Tibial nerve (tissue), 4 donors: Measurements from ENCODE around the gene TCEA2. TPM values are rescaled to one million over a fixed set of nuclear protein-coding genes. Genes with fewer than 3 reads are reported as not detected.

ENCODE experiments used
- DNase-seq, 2 donors: peaks; one replicate each; pipeline ENCODE4 v3.0.0-alpha.2; 2019; ENCODE audit warnings: low spot score in 2 of 2
- H3K27ac ChIP-seq, 4 donors: fragments of 200-600 bp; sonication (generic) in 3 of 4; one replicate each; pipeline ENCODE4 v1.5.1; 2017 to 2019; ENCODE audit warnings: mild to moderate bottlenecking in 1 of 4
- H3K27me3 ChIP-seq, 2 donors: fragments of 200-600 bp; sonication (generic) in 1 of 2; one replicate each; pipeline versions ENCODE4 v1.5.1 to v1.6.0; 2017 to 2019
- H3K36me3 ChIP-seq, 3 donors: fragments of 200-600 bp; sonication (generic); one replicate each; pipeline ENCODE4 v1.5.1; 2018 to 2019
- H3K4me1 ChIP-seq, 4 donors: fragments of 200-600 bp; sonication (generic) in 3 of 4; one replicate each; pipeline ENCODE4 v1.5.1; 2017 to 2019
- H3K4me3 ChIP-seq, 4 donors: fragments of 200-600 bp; sonication (generic) in 3 of 4; one replicate each; pipeline ENCODE4 v1.5.1; 2017 to 2019; ENCODE audit warnings: mild to moderate bottlenecking in 1 of 4, moderate library complexity in 1 of 4
- H3K9me3 ChIP-seq, 4 donors: fragments of 200-600 bp; sonication (generic) in 3 of 4; one replicate each; pipeline ENCODE4 v1.5.1; 2017 to 2019
- CTCF ChIP-seq, 5 experiments: fragments of 200-600 bp in 3 of 5; fragments of 450-650 bp in 2 of 5; sonication (generic) in 3 of 5; IDR thresholded peaks; one replicate each; pipeline ENCODE4 v1.5.1; 2016 to 2019; ENCODE audit warnings: antibody characterized with exemption in 5 of 5, mild to moderate bottlenecking in 3 of 5, moderate library complexity in 2 of 5
- EP300 ChIP-seq, 2 donors: sonication (generic); formaldehyde crosslinking; IDR thresholded peaks; one replicate each; pipeline ENCODE4 v1.6.1; 2017; ENCODE audit warnings: antibody characterized with exemption in 2 of 2, mild to moderate bottlenecking in 1 of 2
- POLR2A ChIP-seq, 2 donors: fragments of 450-650 bp; IDR thresholded peaks; one replicate each; pipeline ENCODE4 v1.6.1; 2017; ENCODE audit warnings: antibody characterized with exemption in 2 of 2, mild to moderate bottlenecking in 2 of 2, moderate library complexity in 2 of 2
- WGBS, 2 donors: methylation state at CpG; one replicate each; pipeline ENCODE4 v1.1.5; 2018; 5-methylcytosine and 5-hydroxymethylcytosine counted together
- total RNA-seq, 4 donors: library from RNA; depleted of rRNA; stranded (reverse); fragments of >200 nt; gene quantifications; one replicate each; pipeline ENCODE4 v1.1.0, GENCODE V29; 2016

Gene TCEA2
- total RNA-seq, 4 donors from 2014 or later: 45.6 to 62.9 (median 59.2) TPM

DNA sequence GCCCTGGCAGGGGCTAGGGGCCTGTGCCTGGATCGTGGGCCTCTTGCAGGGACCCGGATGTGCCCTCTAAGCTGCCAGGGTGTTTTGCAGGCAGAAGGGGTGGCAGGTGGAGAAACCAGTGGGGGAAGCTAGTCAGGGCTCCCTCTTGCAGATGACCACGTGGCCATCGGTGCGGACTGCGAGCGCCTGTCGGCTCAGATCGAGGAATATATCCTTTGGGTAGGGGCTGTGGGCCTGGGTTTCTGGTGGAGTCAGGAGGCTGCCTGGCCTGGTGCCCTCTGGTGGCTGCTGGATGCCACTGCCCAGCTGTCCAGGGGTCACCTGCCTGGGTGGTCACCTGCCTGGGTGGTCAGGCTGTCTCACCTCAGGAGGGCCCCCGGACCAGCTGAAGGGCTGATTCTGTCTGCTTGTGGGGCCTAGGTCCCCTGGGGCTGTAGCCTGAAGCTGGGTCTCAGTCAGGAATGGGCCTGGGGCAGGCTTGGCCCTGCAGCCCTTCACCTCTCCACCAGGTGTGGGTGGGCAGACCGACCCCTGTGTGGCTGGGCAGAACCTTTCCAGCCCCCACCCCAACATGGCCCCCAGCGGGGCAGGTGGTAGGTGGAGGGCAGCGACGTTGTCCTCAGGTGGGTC, 6.7 kb downstream of the TCEA2 start:
- Histone ChIP-seq H3K4me3 (no peak overlapping the region), H3K9me3 (no peaks in the 10 kb centered on the region), H3K27ac (no peak overlapping the region), H3K4me1 (peaks cover 0 to 21% (median 7%) of the 10 kb centered on the region in 4 donors), H3K36me3 (peaks cover 0 to 75% (median 0%) of the 10 kb centered on the region in 3 donors), H3K27me3 (no peaks in the 10 kb centered on the region)
- WGBS, 2 donors: 57 to 58% methylated on average over 12 to 14 of the region's 14 CpGs
- DNase-seq: no peak
- TF ChIP-seq EP300 (IDR thresholded peaks at IDR 0.05) (no peak), CTCF (IDR thresholded peaks at IDR 0.05) (peak; percentile 40 to 60 (median 56)), POLR2A (IDR thresholded peaks at IDR 0.05) (no peak)

DNA sequence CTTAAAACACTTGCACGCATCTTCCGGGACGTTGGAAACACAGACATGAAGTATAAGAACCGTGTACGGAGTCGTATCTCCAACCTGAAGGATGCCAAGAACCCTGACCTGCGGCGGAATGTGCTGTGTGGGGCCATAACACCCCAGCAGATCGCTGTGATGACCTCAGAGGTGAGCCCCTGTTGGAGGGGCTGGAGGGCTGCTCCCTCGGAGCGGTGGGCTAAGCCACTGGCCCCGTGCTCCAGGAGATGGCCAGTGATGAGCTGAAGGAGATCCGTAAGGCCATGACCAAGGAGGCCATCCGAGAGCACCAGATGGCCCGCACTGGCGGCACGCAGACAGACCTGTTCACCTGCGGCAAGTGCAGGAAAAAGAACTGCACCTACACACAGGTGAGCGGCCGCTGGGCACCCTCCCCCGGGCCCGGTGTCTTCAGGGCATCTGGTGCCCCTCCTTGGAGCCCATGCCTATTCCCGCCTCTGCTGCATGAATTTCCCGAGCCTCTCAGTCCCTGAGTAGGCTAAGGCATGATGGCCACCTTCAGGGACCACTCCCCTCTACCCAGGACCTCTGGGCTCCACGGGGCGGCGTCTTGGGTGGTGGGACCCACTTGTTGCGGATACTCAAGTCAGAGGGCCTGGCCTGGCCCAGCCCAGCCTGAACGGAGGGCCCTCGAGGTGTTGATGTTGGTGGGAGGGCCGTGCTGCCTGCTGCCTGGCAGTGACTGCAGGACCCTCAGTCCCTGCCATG, 7.4 kb downstream of the TCEA2 start:
- Histone ChIP-seq H3K4me3 (no peak overlapping the region), H3K27ac (no peak overlapping the region), H3K4me1 (peaks cover 0 to 14% (median 3%) of the 10 kb centered on the region in 4 donors), H3K36me3 (peaks cover 0 to 82% (median 0%) of the 10 kb centered on the region in 3 donors), H3K27me3 (no peaks in the 10 kb centered on the region), H3K9me3 (no peaks in the 10 kb centered on the region)
- 91 to 94% methylated on average over 21 to 27 of the region's 31 CpGs for WGBS, 2 donors
- TF ChIP-seq POLR2A (IDR thresholded peaks at IDR 0.05) (no peak), EP300 (IDR thresholded peaks at IDR 0.05) (no peak), CTCF (IDR thresholded peaks at IDR 0.05) (no peak)
- no peak for DNase-seq

DNA sequence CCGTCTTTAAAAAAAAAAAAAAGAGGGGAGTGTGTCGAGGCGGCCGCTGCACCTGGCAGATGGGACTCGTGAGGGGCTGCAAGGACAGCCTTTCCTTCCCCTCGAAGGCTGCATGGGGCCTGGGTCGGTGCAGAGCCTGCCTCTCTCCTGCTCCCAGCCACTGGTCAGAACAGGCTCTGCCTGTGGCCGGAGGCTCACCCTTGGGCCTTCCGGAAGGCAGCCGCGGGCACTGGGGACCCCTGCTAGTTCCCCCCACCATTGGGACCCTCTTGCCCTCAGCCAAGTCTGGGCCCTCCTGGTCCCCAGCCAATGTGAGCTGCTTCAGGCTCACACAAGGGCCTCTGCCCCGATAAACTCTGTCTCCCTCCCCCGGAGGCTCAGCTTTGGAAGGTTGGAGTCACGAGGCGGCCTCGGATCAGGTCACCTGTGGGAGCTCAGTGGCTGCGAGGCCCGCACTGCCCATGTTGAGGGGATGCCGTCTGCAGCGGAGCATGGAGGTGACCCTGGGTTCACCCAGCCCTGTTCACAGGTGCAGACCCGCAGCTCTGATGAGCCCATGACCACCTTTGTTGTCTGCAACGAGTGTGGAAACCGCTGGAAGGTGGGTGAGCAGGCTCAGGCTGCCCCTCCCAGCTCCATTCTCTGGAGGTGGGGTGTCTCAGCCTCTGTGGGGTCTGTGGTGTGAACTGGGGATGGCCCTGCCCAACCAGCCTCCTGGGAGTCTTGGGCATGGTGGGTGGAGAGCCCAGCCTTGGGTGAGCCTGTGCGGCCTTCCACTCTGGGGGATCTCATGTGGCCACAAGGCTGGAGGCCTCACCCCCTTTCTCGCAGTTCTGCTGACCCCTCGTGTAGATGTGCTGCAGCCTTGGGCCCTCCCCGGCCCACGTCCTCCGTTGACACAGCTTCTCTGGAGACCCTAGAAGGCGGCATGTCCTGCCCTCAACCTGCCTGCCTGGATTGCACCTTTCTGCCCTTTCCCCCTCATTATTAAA, 8.6 kb downstream of the TCEA2 start:
- 82 to 86% methylated on average over 15 to 25 of the region's 30 CpGs for WGBS, 2 donors

DNA sequence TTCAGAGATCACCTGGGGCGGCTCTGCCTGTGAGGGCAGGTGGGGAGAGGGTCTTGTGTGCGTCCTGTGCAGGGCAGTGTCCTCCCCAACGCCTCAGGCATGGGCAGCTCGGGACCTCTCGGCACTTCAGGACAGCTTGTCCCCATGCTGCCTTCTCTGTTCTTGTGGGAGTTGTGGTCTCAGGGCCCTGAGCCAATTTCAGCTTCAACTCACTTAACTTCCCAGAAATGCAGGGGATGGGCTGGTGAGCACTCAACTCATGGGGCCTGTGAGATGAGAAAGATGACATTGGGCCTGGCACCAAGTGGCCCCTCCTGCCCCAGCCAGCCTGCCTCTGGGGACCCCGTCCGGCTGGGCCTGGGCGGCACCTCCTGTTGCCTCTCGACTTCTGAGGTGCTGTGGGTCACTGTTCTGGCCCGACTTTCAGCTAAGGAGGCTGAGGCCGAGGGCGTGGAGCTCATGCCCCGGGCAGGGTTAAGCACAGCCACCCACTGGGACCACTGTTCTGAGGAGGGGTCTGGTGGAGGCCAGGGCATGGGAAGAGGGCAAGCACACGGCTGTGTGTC, 9.6 kb downstream of the TCEA2 start:
- WGBS, 2 donors: 69 to 74% methylated on average over 10 of the region's 14 CpGs
- no peak for DNase-seq
- no peak overlapping the region for H3K27ac ChIP-seq
- peaks cover 0 to 3% (median 0%) of the 10 kb centered on the region in 4 donors for H3K4me1 ChIP-seq
- TF ChIP-seq CTCF (IDR thresholded peaks at IDR 0.05): no peak
- TF ChIP-seq POLR2A (IDR thresholded peaks at IDR 0.05): no peak
- TF ChIP-seq EP300 (IDR thresholded peaks at IDR 0.05): no peak
- peaks cover 0 to 75% (median 0%) of the 10 kb centered on the region in 3 donors for H3K36me3 ChIP-seq
- H3K9me3 ChIP-seq: no peaks in the 10 kb centered on the region
- no peak overlapping the region for H3K4me3 ChIP-seq
- H3K27me3 ChIP-seq: no peaks in the 10 kb centered on the region

More for the DNA sequence above, 8.6 kb downstream of the TCEA2 start:
- DNase-seq: no peak
- TF ChIP-seq EP300 (IDR thresholded peaks at IDR 0.05): no peak
- no peak for TF ChIP-seq CTCF (IDR thresholded peaks at IDR 0.05)
- TF ChIP-seq POLR2A (IDR thresholded peaks at IDR 0.05): no peak
- Histone ChIP-seq H3K4me1 (peaks cover 0 to 6% (median 0%) of the 10 kb centered on the region in 4 donors), H3K36me3 (peaks cover 0 to 81% (median 0%) of the 10 kb centered on the region in 3 donors), H3K27ac (no peak overlapping the region), H3K4me3 (no peak overlapping the region), H3K27me3 (no peaks in the 10 kb centered on the region), H3K9me3 (no peaks in the 10 kb centered on the region)
